Hematopoietic multipotent progenitor cell treated with erythropoietin and hydrocortisone succinate and interleukin-3 and kit ligand, for 15 days (in vitro differentiated cells): Measurements from ENCODE around the gene CD99.

Experiments
- DNase-seq: peaks from one replicate; pipeline ENCODE4 v3.0.0-alpha.2; 2015; ENCODE audit warnings: low spot score

The CD99 gene

GRCh38 chrX:2698604-2699003 lies 7.5 kb downstream of the CD99 start:
- DNase-seq, result no peak

- DNase-seq, result no peak
Observed at GRCh38 chrX:2699959-2700358, 8.9 kb downstream of the CD99 start.

GRCh38 chrX:2700405-2701320 lies 9.6 kb downstream of the CD99 start:
- no peak for DNase-seq

GRCh38 chrX:2701600-2701999 lies 10.5 kb downstream of the CD99 start:
- no peak for DNase-seq

- no peak for DNase-seq
Observed at GRCh38 chrX:2703991-2704369, 12.9 kb downstream of the CD99 start.

- DNase-seq, result no peak
Observed at GRCh38 chrX:2705046-2705832, 14.1 kb downstream of the CD99 start.

GRCh38 chrX:2707334-2707760 lies 16.3 kb downstream of the CD99 start:
- no peak for DNase-seq

GRCh38 chrX:2708021-2708420 lies 16.9 kb downstream of the CD99 start:
- no peak for DNase-seq

GRCh38 chrX:2708592-2709188 lies 17.6 kb downstream of the CD99 start:
- no peak for DNase-seq

GRCh38 chrX:2709556-2709955 lies 18.5 kb downstream of the CD99 start:
- no peak for DNase-seq

GRCh38 chrX:2710041-2710840 lies 19.1 kb downstream of the CD99 start:
- no peak for DNase-seq

- no peak for DNase-seq
Observed at GRCh38 chrX:2711441-2711840, 20.3 kb downstream of the CD99 start.

GRCh38 chrX:2712428-2712827 lies 21.3 kb downstream of the CD99 start:
- DNase-seq, result no peak

- no peak for DNase-seq
Observed at GRCh38 chrX:2712890-2713840, 22.1 kb downstream of the CD99 start.

- no peak for DNase-seq
Observed at GRCh38 chrX:2714551-2714950, 23.5 kb downstream of the CD99 start.

- no peak for DNase-seq
Observed at GRCh38 chrX:2715066-2715600, 24.0 kb downstream of the CD99 start.

- no peak for DNase-seq
Observed at GRCh38 chrX:2717312-2717711, 26.2 kb downstream of the CD99 start.

- no peak for DNase-seq
Observed at GRCh38 chrX:2718821-2719220, 27.7 kb downstream of the CD99 start.

GRCh38 chrX:2719774-2720447 lies 28.8 kb downstream of the CD99 start:
- no peak for DNase-seq
